Adrenal gland (tissue), 5 donors: ENCODE measurements around the gene PRKCA.

ENCODE experiments used
- POLR2A ChIP-seq, 2 donors: fragments of 450-650 bp; IDR thresholded peaks; one replicate each; pipeline ENCODE4 v1.6.1; 2017; ENCODE audit warnings: antibody characterized with exemption in 2 of 2, mild to moderate bottlenecking in 2 of 2, moderate library complexity in 1 of 2
- TF ChIP-seq, protein P1 (sequence below), 6 experiments: fragments of 450-650 bp in 4 of 6; fragments of 200-600 bp in 2 of 6; sonication (generic) in 1 of 6; IDR thresholded peaks; 1 replicate in 5 of 6; 2 replicates in 1 of 6; pipeline versions ENCODE4 v1.5.1 to v1.8.0; 2016 to 2021; ENCODE audit warnings: antibody characterized with exemption in 6 of 6, mild to moderate bottlenecking in 2 of 6, moderate library complexity in 1 of 6
- donor health status: DM: no; HTN: no; CAD: no.

DNA sequence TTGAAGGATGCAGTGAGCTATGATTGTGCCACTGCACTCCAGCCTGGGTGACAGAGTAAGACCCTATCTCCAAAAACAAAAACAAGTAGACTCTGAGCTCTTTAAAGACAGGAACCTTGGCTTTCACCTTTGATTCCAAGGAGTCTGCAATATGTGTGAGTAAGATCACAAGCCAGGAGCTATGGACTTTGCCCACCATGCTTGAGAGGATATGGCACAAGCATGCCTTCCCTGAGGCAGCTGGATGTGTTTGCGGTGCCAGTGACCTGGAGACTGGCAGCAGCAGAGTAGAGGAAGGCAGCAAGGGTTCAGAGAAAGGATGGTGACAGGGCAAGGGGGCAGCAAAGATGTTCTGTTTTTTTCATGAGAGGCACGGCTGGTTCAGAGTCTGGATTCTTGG lies 14.5 kb upstream of the PRKCA start:
- TF ChIP-seq, protein P1, sequence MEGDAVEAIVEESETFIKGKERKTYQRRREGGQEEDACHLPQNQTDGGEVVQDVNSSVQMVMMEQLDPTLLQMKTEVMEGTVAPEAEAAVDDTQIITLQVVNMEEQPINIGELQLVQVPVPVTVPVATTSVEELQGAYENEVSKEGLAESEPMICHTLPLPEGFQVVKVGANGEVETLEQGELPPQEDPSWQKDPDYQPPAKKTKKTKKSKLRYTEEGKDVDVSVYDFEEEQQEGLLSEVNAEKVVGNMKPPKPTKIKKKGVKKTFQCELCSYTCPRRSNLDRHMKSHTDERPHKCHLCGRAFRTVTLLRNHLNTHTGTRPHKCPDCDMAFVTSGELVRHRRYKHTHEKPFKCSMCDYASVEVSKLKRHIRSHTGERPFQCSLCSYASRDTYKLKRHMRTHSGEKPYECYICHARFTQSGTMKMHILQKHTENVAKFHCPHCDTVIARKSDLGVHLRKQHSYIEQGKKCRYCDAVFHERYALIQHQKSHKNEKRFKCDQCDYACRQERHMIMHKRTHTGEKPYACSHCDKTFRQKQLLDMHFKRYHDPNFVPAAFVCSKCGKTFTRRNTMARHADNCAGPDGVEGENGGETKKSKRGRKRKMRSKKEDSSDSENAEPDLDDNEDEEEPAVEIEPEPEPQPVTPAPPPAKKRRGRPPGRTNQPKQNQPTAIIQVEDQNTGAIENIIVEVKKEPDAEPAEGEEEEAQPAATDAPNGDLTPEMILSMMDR (IDR thresholded peaks at IDR 0.05), result no peak
- no peak for TF ChIP-seq POLR2A (IDR thresholded peaks at IDR 0.05)
